PC-9 (cell line): ENCODE data around the gene UBE2Z.

Experiments used
- EZH2 ChIP-seq: fragments of 200-600 bp; sonication (generic); IDR thresholded peaks from 2 replicates; pipeline ENCODE4 v1.8.0; 2017; ENCODE audit warnings: antibody characterized with exemption, low read depth
- TF ChIP-seq, protein P1 (sequence below): fragments of 200-600 bp; sonication (generic); conservative IDR thresholded peaks from 2 replicates; pipeline ENCODE4 v1.6.1; 2017; ENCODE audit warnings: mixed run types, antibody characterized with exemption, mild to moderate bottlenecking, moderate library complexity

DNA sequence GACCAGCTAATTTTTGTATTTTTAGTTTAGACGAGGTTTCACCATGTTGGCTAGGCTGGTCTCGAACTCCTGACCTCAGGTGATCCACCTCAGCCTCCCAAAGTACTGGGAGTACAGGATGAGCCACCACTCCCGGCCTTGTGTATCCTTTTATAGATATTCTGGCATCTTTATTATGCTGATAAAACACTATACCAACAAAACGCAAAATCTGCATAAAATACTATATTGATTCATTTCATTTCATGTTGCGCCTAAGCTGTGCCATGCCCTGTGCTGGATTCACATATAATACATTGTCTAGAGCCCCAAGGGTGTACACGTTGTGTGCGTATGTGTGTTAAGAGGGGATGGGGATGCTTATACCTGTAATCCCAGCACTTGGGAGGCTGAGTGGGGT is 3.8 kb upstream of the UBE2Z start:
- TF ChIP-seq, protein P1, sequence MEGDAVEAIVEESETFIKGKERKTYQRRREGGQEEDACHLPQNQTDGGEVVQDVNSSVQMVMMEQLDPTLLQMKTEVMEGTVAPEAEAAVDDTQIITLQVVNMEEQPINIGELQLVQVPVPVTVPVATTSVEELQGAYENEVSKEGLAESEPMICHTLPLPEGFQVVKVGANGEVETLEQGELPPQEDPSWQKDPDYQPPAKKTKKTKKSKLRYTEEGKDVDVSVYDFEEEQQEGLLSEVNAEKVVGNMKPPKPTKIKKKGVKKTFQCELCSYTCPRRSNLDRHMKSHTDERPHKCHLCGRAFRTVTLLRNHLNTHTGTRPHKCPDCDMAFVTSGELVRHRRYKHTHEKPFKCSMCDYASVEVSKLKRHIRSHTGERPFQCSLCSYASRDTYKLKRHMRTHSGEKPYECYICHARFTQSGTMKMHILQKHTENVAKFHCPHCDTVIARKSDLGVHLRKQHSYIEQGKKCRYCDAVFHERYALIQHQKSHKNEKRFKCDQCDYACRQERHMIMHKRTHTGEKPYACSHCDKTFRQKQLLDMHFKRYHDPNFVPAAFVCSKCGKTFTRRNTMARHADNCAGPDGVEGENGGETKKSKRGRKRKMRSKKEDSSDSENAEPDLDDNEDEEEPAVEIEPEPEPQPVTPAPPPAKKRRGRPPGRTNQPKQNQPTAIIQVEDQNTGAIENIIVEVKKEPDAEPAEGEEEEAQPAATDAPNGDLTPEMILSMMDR, result no peak
- TF ChIP-seq EZH2, result no peak
